ENCODE measurements around the gene MYBPC2. TPM values are rescaled to one million over a fixed set of nuclear protein-coding genes. Genes with fewer than 3 reads are reported as not detected.

MYBPC2 gene
- total and polyA plus RNA-seq, 2 donors (not counting 3 experiments of a cell fraction or from before 2014, with no cell fraction given) = 0.03 TPM; not detected in 1

GRCh38 chr19:50506700-50507099 is 74.0 kb downstream of the MYBPC2 start:
- TF ChIP-seq POLR2AphosphoS5 (IDR thresholded peaks at IDR 0.05; ENCODE audit: insufficient read depth, low read depth, low read length) (no peak), GATA2 (IDR thresholded peaks at IDR 0.05; ENCODE audit: insufficient read depth, insufficient read length, low read depth, low read length) (no peak), MYC (IDR thresholded peaks at IDR 0.05; ENCODE audit: low read depth, low read length) (no peak), JUN (IDR thresholded peaks at IDR 0.05; ENCODE audit: borderline replicate concordance, insufficient read depth, insufficient read length, low read depth) (no peak), POLR2A (IDR thresholded peaks at IDR 0.05; ENCODE audit: low read depth, low read length) (no peak), CTCF (IDR thresholded peaks at IDR 0.05; ENCODE audit: extremely low read depth in 1 of 2, insufficient read depth in 1 of 2, low read depth in 1 of 2, low read length in 2 of 2) (no peak), EZH2 (IDR thresholded peaks at IDR 0.05; ENCODE audit: borderline replicate concordance, low read depth, low read length, severe bottlenecking) (no peak), FOS (IDR thresholded peaks at IDR 0.05; ENCODE audit: borderline replicate concordance, insufficient read depth, low read length) (no peak), MAX (IDR thresholded peaks at IDR 0.05; ENCODE audit: insufficient read depth, insufficient read length) (no peak)
- Histone ChIP-seq H3K9me3 (replicated peaks; ENCODE audit: control insufficient read depth, insufficient read depth, low read length) (no peaks in the 10 kb centered on the region), H3K9ac (replicated peaks; ENCODE audit: extremely low read depth, insufficient read depth, low read length) (no peak overlapping the region), H3K4me2 (ENCODE audit: insufficient read depth, low read length) (no peak overlapping the region), H2AFZ (ENCODE audit: low read depth, low read length) (no peak overlapping the region), H3K79me2 (ENCODE audit: control insufficient read depth, insufficient read depth, low read length) (no peaks in the 10 kb centered on the region), H3K4me1 (ENCODE audit: control insufficient read depth, extremely low read depth, insufficient read depth, low read length) (peaks cover 7% of the 10 kb centered on the region), H3K27ac (ENCODE audit: insufficient read depth, low read depth, low read length) (no peak overlapping the region), H3K9me1 (replicated peaks; ENCODE audit: control insufficient read depth, extremely low read depth, insufficient read depth, low read length) (no peaks in the 10 kb centered on the region), H4K20me1 (replicated peaks; ENCODE audit: control insufficient read depth, extremely low read depth, insufficient read depth, low read length) (no peaks in the 10 kb centered on the region), H3K27me3 (ENCODE audit: control insufficient read depth in 2 of 2, insufficient read depth in 2 of 2, low read length in 2 of 2) (no peaks in the 10 kb centered on the region), H3K36me3 (ENCODE audit: control insufficient read depth in 2 of 2, extremely low read depth in 1 of 2, insufficient read depth in 2 of 2, low read length in 2 of 2) (no peaks in the 10 kb centered on the region), H3K4me3 (replicated peaks in 1 of 3; ENCODE audit: insufficient read depth in 1 of 3, low read depth in 1 of 3, low read length in 3 of 3) (no peak overlapping the region)
- dilution Hi-C loops (cut with MboI; ENCODE audit: extremely low pct_ligation_motif_present, low sequenced_read_pairs) (no loop called here), intact Hi-C loops (cut with micrococcal nuclease) (no loop called here)
- no TSS peak for BruUV-seq (replicated peaks)
- no peak for DNase-seq (ENCODE audit: low read depth, low spot score)
- CTCF ChIA-PET = no interaction called here
- FAIRE-seq = no peak
- POLR2A ChIA-PET = no interaction called here
